Measurements from ENCODE around the gene IGFALS.

The IGFALS gene

DNA sequence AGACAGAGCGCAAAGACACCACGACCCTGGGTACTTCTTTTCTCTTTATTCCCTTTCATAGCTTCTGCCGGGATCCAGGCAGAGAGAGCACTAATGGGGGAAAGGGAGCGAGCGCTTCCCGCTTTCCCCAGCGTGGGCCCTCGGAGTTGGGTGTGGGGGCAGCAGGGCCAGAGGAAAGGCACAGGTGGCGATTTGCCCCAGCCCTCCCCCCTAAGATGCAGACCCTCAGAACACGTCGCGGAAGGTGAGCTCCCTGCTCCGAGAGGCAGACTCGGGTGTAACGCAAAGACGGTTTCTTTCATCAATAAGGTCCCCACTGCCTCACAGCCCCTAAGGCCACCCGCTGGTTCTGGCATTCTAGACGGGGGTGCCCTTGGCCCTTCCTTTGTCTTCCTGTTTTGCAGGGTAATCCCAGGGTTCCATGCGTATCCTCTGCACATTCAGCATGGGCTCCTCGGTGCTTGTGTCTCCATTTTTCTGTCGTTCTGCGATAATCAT, 21.6 kb downstream of the IGFALS start:
- no peak for DNase-seq (ENCODE audit: extremely low spot score)
- ChIA-PET CTCF (interaction anchor here (0.6 to 1.5 kb wide), 2 partner anchors 48 to 66 kb away, joined by 3 read pairs; partner anchors contain the start of gene MAPK8IP3), POLR2A (interaction anchor here (1.2 to 5.6 kb wide), 5 partner anchors 10 to 193 kb away, joined by 3 to 71 read pairs (median 5); partner anchors contain the start of genes MAPK8IP3, NUBP2, RPS2 and SPSB3)
- TF ChIP-seq ZNF384 (IDR thresholded peaks at IDR 0.05) (no peak), ARNT (IDR thresholded peaks at IDR 0.05) (no peak), L3MBTL2 (conservative IDR thresholded peaks at IDR 0.05) (0 out of 2 replicates have a peak, but pooled peaks have one; percentile 38), FOXA1 (IDR thresholded peaks at IDR 0.05) (no peak), PKNOX1 (IDR thresholded peaks at IDR 0.05) (no peak), BHLHE40 (IDR thresholded peaks at IDR 0.05; ENCODE audit: borderline replicate concordance) (no peak), SP1 (IDR thresholded peaks at IDR 0.05) (no peak), SUZ12 (IDR thresholded peaks at IDR 0.05) (no peak)

DNA sequence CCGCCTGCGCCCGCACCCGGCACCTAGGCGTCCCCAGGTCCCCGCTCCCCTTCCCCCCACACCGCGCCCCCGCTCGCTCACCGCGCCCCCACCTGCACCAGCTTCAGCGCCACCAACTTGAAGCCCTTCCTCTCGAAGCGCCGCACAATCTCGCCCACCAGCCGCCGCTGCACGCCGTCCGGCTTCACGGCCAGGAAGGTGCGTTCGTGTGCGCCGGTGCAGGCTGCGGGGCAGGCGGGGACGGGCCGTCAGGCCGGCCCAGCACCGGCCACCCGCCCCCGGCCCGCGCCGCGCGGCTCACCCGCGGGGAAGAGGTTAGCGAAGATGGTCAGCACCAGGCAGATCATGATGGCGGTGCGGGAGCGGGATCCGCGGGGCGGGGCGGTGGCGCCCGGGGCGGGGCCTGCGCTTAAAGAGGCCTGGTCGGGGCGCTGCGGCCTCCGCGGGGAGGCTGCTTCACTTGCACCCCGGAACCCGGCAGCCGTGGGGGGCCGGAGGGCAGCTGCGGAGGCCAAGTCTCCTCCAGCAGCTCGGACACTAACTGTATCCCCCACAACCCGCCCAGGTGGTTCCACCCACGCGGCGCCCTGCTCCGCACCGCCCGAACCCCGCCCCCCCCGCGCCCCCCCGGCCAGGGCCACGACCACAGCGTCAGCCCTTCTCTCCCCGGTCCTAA, 22.2 kb downstream of the IGFALS start, which contains the start of gene NME3:
Gene NME3, minus strand, starts transcription at position 356 of the 676 bp plus-strand sequence. Its CDS starts 9 bp downstream, at position 347.
- POLR2A ChIA-PET: interaction anchor here (1.4 to 5.6 kb wide), 4 partner anchors 11 to 194 kb away, joined by 4 to 71 read pairs (median 12); partner anchors contain the start of genes MAPK8IP3, NUBP2, RPS2 and SPSB3
- DNase-seq (ENCODE audit: extremely low spot score): peak; percentile 69
- no peak for TF ChIP-seq ZNF384 (IDR thresholded peaks at IDR 0.05)
- no peak for TF ChIP-seq HDGF (IDR thresholded peaks at IDR 0.05; ENCODE audit: borderline replicate concordance)
- TF ChIP-seq FOXK2 (IDR thresholded peaks at IDR 0.05): no peak
- TF ChIP-seq BHLHE40 (IDR thresholded peaks at IDR 0.05; ENCODE audit: borderline replicate concordance): no peak
- no peak for TF ChIP-seq NFRKB (IDR thresholded peaks at IDR 0.05)
- TF ChIP-seq FOXA1 (IDR thresholded peaks at IDR 0.05): no peak
- no peak for TF ChIP-seq FOXM1 (IDR thresholded peaks at IDR 0.05; ENCODE audit: borderline replicate concordance)
- no peak for TF ChIP-seq L3MBTL2 (conservative IDR thresholded peaks at IDR 0.05)
- TF ChIP-seq ARNT (IDR thresholded peaks at IDR 0.05): no peak
- CTCF ChIA-PET: interaction anchor here (0.6 to 1.5 kb wide), 2 partner anchors 48 to 65 kb away, joined by 3 read pairs; partner anchors contain the start of gene MAPK8IP3

DNA sequence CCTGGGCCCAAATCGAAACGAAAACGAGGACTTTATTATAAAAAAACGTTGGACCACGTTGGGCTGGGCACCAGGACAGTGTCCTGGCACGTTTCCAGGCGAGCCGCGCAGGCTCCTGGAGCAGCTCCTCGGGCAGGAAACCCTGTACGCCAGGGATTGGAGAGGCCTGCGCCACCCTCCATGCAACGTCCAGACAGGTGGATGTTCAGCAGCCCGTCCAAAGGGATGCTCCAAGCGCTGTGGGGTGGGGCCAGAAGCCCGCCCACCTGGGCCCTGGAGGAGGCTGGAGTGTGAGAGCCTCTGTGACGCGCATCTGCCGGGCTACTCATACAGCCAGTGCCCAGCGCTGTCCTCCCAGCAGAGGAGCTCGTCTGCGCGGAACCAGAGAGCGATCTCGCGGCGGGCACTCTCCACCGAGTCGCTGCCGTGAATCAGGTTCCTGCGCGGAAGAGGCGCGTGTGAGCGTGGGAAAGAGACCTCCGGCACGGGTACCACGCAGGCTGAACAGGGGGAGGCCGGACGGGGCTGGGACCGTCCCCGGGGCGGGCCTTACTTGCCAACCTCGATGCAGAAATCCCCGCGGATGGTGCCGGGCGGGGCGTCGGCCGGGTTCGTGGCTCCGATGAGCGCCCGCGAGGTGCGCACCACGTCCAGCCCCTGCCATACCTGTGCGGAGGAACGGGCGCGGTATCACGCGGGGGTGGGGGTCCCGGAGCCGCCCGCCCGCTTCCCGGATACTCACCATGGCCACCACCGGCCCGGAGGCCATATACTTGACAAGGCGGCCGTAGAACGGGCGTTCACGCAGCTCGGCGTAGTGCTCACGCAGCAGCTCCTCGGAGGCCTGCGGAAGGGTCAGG, 22.9 kb downstream of the IGFALS start:
- peak; percentile 36 for DNase-seq (ENCODE audit: extremely low spot score)
- ChIA-PET CTCF (no interaction called here), POLR2A (interaction anchor here (1.4 to 5.6 kb wide), 3 partner anchors 11 to 194 kb away, joined by 4 to 71 read pairs (median 20); partner anchors contain the start of genes MAPK8IP3, NUBP2, RPS2 and SPSB3)
- TF ChIP-seq CTBP1 (IDR thresholded peaks at IDR 0.05; ENCODE audit: borderline replicate concordance) (0 out of 2 replicates have a peak, but pooled peaks have one; percentile 32), LEF1 (IDR thresholded peaks at IDR 0.05; ENCODE audit: borderline replicate concordance) (no peak), SP1 (IDR thresholded peaks at IDR 0.05) (no peak)

DNA sequence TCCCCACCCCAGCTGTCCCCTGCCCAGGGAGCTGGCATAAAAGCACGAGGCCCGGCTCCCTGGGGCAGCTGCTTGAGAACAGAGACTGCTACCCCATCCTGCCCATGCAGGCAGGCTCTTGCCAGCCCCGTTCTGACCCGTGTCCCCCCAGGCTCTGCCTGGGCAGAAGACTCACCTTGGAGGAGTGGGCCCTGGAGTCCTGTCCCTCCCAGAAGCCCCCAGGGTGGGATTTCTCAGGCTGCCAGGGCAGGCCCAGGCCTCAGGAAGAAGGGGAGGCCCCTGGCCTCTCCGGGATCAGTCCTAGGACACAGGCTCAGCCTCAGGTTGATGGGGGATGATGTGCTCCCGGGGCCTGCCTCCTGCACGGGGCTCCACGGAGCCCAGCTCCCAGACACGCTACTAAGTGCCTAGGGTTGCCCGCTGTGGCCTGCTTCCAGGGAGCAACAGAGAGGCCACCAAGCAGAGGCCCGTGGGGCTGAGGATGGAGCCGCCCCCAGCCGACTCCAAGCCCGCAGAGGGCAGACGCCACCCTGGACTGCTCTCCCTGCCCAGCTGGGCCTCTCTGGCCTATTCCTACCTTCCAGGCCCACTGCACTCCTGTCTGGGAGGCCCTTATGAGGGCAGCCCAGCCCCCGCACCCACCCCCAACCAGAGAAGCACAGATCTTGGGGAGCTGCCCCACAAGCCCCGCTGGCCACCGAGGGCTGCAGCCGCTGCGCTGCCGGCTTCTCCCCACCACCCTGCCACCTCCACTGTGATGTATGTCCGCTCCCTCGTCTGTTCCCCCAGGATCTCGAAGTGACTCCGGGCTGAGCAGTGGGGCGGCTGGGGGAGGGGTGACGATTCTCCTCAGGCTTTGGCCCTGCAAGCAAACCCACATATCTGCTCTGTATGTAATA, 23.9 kb downstream of the IGFALS start:
- CTCF ChIA-PET: no interaction called here
- DNase-seq (ENCODE audit: extremely low spot score): no peak
- TF ChIP-seq HDGF (IDR thresholded peaks at IDR 0.05; ENCODE audit: borderline replicate concordance) (no peak), FOXA1 (IDR thresholded peaks at IDR 0.05) (no peak), SUZ12 (IDR thresholded peaks at IDR 0.05) (no peak), LEF1 (IDR thresholded peaks at IDR 0.05; ENCODE audit: borderline replicate concordance) (no peak), ARNT (IDR thresholded peaks at IDR 0.05) (no peak), SP1 (IDR thresholded peaks at IDR 0.05) (no peak), TARDBP (IDR thresholded peaks at IDR 0.05) (no peak), FOXM1 (IDR thresholded peaks at IDR 0.05; ENCODE audit: borderline replicate concordance) (no peak), PKNOX1 (IDR thresholded peaks at IDR 0.05) (no peak), BHLHE40 (IDR thresholded peaks at IDR 0.05; ENCODE audit: borderline replicate concordance) (no peak), L3MBTL2 (conservative IDR thresholded peaks at IDR 0.05) (no peak), ELF4 (IDR thresholded peaks at IDR 0.05) (no peak), CTBP1 (IDR thresholded peaks at IDR 0.05; ENCODE audit: borderline replicate concordance) (no peak), NFRKB (IDR thresholded peaks at IDR 0.05) (no peak)
- POLR2A ChIA-PET: interaction anchor here (5.6 kb wide), 1 partner anchor 12 kb away, joined by 71 read pairs; the partner anchor contains the start of genes NUBP2 and SPSB3

DNA sequence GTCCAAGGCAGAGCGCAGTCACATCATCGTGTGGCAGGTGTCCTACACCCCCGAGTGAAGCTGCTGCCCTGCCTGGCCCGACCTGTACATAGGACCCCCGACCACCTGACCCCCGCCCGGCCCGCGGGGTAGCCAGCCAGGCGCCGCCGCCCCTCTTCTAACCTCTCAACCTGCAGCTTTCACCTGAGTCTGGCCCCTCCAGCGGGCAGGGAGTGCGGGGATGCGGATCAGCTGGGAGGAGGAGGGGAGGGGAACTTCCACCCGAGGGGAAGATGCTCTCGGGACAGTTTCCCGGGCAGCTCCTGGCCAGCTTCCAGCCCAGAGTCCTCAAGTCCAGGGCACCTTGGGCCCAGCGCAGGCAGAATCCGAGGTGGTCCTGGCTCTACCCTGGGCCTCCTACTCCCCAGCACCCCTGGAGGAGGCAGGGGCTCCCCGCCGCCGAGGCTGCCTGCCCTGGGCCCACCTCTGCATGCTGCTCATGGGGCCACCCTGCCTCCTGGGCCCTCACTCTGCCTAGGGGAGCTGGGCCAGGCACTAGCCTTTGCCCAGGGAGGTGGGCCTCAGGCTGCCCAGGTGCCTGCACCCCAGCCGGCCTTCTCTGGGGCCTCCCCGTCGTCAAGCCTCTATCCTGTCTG, 24.6 kb downstream of the IGFALS start:
- DNase-seq (ENCODE audit: extremely low spot score): no peak
- ChIA-PET CTCF (no interaction called here), POLR2A (interaction anchor here (1.6 kb wide), 1 partner anchor 14 kb away, joined by 4 read pairs; the partner anchor contains the start of genes NUBP2 and SPSB3)
- TF ChIP-seq TARDBP (IDR thresholded peaks at IDR 0.05): no peak
- TF ChIP-seq PKNOX1 (IDR thresholded peaks at IDR 0.05): no peak
- no peak for TF ChIP-seq CTBP1 (IDR thresholded peaks at IDR 0.05; ENCODE audit: borderline replicate concordance)
- no peak for TF ChIP-seq SUZ12 (IDR thresholded peaks at IDR 0.05)
- TF ChIP-seq BHLHE40 (IDR thresholded peaks at IDR 0.05; ENCODE audit: borderline replicate concordance): no peak
- no peak for TF ChIP-seq ARNT (IDR thresholded peaks at IDR 0.05)
- TF ChIP-seq LEF1 (IDR thresholded peaks at IDR 0.05; ENCODE audit: borderline replicate concordance): no peak
- no peak for TF ChIP-seq ZNF384 (IDR thresholded peaks at IDR 0.05)
